Upper lobe of left lung (tissue), 6 donors: Measurements from ENCODE around the gene GRAP. TPM values are rescaled to one million over a fixed set of nuclear protein-coding genes. Genes with fewer than 3 reads are reported as not detected.
"Not testable (repeated sequence)": the region's sequence is repeated elsewhere in the genome, so short reads cannot be mapped to it uniquely, and the experiment has no call there.

Experiments used
- ATAC-seq, 2 donors: fragments of 200-7000 bp; cut with Tn5 transposase; one replicate each; pipeline ENCODE4 v1.9.1; 2022; ENCODE audit warnings: mild to moderate bottlenecking in 2 of 2, moderate library complexity in 2 of 2; ENCODE audit not compliant: low FRiP score in 2 of 2
- DNase-seq, 2 donors: peaks; one replicate each; pipeline ENCODE4 v3.0.0-alpha.2; 2019 to 2020
- H3K27ac ChIP-seq, 4 donors: fragments of 200-600 bp; sonication (generic); one replicate each; pipeline ENCODE4 v1.5.1; 2016 to 2019
- H3K27me3 ChIP-seq, 4 donors: fragments of 200-600 bp; sonication (generic); one replicate each; pipeline ENCODE4 v1.5.1; 2017 to 2019
- H3K36me3 ChIP-seq, 4 donors: fragments of 200-600 bp; sonication (generic); one replicate each; pipeline ENCODE4 v1.5.1; 2016 to 2019
- H3K4me1 ChIP-seq, 4 donors: fragments of 200-600 bp; sonication (generic); one replicate each; pipeline ENCODE4 v1.5.1; 2018 to 2019
- H3K4me3 ChIP-seq, 4 donors: fragments of 200-600 bp; sonication (generic); one replicate each; pipeline ENCODE4 v1.5.1; 2017 to 2019; ENCODE audit warnings: mild to moderate bottlenecking in 2 of 4, moderate library complexity in 1 of 4
- H3K9me3 ChIP-seq, 4 donors: fragments of 200-600 bp; sonication (generic); one replicate each; pipeline ENCODE4 v1.5.1; 2018 to 2019
- WGBS, 2 donors: methylation state at CpG; one replicate each; pipeline ENCODE4 v1.1.5; 2017 to 2018; 5-methylcytosine and 5-hydroxymethylcytosine counted together
- total RNA-seq, 6 donors: library from RNA; depleted of rRNA in 4 of 6; stranded (reverse); fragments of >200 nt in 4 of 6; gene quantifications; one replicate each; pipeline versions ENCODE4 v1.1.0 to v1.2.1, GENCODE V29; 2016 to 2021
- donor health status: DM: no; HTN: no; CAD: no; lungs with moderate emphysema.
- donor health status: DM: no; HTN: yes; CAD: no; lungs with severe emphysema.

Gene GRAP
- 10 to 100 TPM in 1 of 6 donors, 1 to 10 TPM in 5; 3.1 to 11.3 (median 4.8) TPM for total RNA-seq

DNA sequence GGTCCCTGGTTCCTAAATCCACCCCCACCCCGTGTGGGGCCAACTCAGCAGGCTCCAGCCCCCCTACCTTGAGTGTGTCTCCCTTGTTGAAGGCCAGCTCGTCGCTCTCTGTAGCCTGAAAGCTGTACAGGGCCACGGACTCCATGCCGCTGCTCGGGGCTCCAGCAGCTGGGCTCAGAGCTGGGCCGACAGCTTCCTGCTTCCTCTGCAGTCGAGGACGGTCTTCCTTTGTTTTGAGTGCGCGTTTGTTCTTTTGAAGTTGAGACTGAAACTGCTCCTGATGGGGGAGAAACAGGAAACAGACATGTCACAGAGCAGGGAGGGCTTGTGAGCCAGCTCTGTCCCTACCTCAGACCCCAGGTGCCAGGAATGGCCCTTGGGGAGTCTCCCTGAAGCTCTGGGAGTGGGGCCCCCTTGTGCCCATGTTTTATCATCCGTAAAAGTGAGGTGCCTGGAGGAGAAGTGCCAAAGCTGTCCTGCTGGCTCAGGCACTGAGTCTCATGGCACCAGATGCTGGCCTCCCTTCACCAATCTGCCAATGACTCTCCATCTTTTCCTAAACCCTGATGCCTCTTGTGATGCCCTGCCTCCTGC is at the start of gene GRAP:
GRAP (minus strand) TSS at position 176 of the 594 bp plus-strand sequence; CDS start at position 145, 31 bp downstream.
- ATAC-seq, result peak in 1 of 2 donors; percentile 25
- DNase-seq, H3K36me3 ChIP-seq, H3K4me3 ChIP-seq, H3K4me1 ChIP-seq, H3K27me3 ChIP-seq, H3K9me3 ChIP-seq, H3K27ac ChIP-seq: not testable (repeated sequence)
- WGBS, 2 donors, result no CpG with 5 or more reads among the region's 12 CpGs

DNA sequence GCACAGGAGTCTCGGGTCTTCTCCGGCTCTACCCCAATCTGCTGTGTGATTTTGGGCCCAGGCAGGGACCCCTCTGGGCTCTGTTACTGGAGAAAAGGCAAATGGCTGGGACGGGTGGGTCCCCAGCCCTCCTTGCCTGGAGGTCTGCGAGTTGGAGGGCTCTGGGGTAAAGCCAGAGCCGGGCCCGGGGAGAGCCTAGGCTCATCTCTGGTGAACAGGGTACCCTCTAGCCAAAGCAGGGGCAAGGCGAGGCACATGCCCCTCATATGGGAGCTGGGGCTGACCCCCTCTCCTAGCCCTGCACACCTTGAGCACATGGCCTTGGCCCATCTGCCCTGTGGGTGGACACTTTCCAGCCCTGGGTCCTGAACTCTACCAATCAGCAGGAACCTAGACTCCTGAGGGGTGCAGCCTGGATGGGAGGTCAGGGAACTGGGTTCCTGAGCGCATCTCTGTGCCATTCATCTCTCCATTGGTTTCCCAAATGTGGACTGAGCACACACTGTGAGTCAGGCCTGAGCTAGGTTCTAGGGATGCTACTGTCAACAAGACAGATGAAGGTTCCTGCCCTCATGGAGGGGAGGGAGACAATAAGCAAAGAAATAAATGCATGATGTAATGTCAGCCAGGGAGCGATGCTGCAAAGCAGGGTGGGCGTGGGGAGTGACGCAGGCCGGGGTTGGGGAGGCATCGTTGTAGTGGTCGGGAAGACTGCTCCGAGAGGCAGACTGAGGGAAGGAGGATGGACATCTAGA is 47.1 kb upstream of the GRAP start:
- peak overlapping the region in 2 of 4 donors; percentile 18 to 25 for H3K27ac ChIP-seq
- H3K36me3 ChIP-seq, H3K4me1 ChIP-seq, H3K27me3 ChIP-seq, H3K9me3 ChIP-seq, H3K4me3 ChIP-seq: not testable (repeated sequence)
- WGBS, 2 donors, result 90% methylated on average over 5 of the region's 15 CpGs; no CpG with 5 or more reads in 1 of the 2 donors
- ATAC-seq (peak in 1 of 2 donors; percentile 3), DNase-seq (peak in 1 of 2 donors; percentile 18)

DNA sequence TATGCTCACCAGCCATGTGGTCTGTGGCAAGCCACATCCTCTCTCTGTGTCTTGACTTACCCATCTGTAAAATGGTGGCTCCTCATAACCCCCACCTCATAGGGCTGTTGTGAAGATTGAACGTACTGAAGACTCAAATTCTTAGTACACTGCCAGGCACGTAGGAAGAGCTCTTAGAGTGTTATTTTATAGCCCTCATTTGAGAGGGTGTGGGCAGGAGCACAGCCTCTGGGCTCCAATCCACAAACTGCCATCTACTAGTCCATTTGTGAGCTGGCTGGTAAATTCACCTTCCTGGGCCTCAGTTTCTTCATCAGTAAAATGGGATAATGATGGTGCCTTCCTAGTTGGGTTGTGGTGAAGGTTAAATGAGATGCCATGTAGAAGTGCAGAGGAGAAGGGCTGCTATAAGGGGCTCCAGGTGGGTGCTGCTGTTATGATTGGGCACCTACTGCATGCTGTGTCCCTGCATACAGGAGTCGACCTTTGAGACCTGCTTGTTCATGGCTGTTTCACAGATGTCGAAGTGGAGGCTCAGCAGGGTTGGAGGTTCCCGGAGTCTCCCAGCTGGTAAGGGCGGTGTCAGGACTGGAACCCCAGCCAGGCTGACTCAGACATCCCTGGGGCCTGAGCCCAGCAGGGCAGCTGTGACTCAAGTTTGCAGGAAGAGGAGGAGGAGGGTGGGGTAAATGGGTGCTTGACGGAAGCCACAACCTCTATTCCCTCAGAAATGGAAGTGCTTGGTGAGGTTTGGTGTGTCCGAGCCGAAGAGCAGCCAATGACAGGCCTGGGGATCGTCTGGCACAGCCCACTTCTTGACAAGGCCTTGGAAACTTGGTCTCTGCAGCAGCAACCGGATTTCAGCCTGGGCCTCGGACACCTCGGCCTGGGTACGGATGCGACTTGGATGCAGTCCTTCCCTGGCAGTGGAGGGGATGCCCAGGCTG is 46.3 kb upstream of the GRAP start:
- H3K4me1 ChIP-seq, DNase-seq, H3K9me3 ChIP-seq, H3K27me3 ChIP-seq, H3K36me3 ChIP-seq, H3K4me3 ChIP-seq, H3K27ac ChIP-seq: not testable (repeated sequence)
- WGBS, 2 donors, result 53 to 78% methylated on average over 4 to 10 of the region's 15 CpGs
- ATAC-seq, result peak; percentile 13 to 55

- H3K4me1 ChIP-seq, ATAC-seq, H3K9me3 ChIP-seq, H3K27ac ChIP-seq, DNase-seq, H3K27me3 ChIP-seq, H3K36me3 ChIP-seq, H3K4me3 ChIP-seq: not testable (repeated sequence)
- no CpG with 5 or more reads among the region's 13 CpGs for WGBS, 2 donors
These were observed 43.5 kb upstream of the GRAP start for GRCh38 chr17:19090058-19090772.

DNA sequence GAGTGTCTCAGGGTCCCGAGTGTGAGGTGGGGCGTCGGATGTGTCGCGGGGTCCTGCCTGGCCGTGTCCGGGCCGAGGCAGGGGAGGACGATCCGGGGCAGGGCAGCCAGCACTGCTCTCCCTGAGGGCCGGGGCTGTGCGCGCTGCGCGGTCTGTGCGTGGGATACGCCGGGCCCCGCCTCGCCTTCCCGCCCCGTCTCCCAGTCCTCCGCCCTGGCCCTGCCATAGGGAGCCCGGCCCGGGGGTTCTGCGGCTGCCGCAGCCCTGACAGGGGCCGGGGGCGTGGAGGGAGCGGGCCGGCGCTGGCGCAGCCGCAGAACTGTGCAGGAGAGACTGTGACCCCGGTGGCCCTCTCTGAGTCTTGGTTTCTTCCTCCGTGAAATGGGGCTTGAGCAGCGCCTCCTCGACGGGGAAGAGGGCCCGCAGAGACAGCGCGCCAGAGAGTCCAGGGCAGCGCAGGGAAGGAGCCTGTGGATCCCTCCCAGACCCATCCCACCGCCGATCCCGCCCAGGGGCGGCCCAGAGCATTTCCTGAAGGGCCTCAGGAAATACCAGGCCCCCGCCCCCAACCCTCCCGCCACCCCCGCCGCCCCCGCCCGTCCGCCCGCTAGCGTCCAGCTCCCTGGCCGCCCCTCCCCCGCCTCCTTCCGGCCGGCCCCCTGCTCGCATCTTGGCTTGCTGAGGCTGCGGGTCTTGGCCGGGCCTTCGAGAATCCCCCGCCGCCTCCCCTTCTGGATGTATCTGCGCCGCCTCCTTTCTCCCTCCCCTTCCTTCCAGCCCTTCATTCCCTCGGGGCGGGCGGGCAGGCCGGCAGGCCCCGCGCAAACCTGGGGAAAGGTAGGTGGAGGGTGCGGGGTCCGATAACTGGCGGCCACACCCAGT is 42.3 kb upstream of the GRAP start:
- no CpG with 5 or more reads among the region's 77 CpGs for WGBS, 2 donors
- DNase-seq (peak in 1 of 2 donors; percentile 70), ATAC-seq (peak; percentile 89 to 92)
- not testable (repeated sequence) for H3K27me3 ChIP-seq, H3K4me1 ChIP-seq, H3K36me3 ChIP-seq, H3K9me3 ChIP-seq
- H3K4me3 ChIP-seq, result peak overlapping the region in 2 of 4 donors; percentile 32 to 44
- H3K27ac ChIP-seq, result peak overlapping the region in 2 of 4 donors; percentile 58 to 74

DNA sequence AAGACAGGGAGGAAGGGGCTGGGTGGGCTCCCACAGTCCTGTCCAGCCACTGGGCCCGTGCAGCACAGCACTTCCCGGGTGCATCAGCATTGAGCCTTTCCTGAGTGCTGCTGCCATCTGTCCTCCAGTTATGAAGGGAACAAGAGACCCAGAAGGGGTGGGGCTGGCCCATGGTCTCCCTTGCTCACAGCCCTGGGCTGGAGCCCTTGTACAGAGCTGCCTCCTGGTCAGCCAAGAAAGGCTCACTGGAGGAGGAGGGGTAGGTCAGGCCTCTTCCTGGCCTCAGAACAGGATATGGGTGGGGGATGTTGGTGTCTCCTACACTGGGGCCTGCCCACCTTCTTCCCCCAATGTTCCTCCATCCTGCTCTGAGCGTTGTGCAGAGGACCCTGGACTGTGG is 30.6 kb upstream of the GRAP start:
- H3K36me3 ChIP-seq, H3K4me3 ChIP-seq, DNase-seq, H3K9me3 ChIP-seq, H3K27me3 ChIP-seq, H3K4me1 ChIP-seq, H3K27ac ChIP-seq: not testable (repeated sequence)
- WGBS, 2 donors, result no CpG with 5 or more reads among the region's 3 CpGs
- peak; percentile 26 to 38 for ATAC-seq

GRCh38 chr17:19076398-19077192 is 29.8 kb upstream of the GRAP start:
- not testable (repeated sequence) for H3K4me1 ChIP-seq, H3K36me3 ChIP-seq, H3K27me3 ChIP-seq, H3K9me3 ChIP-seq, H3K4me3 ChIP-seq
- ATAC-seq, result peak; percentile 92 to 96
- WGBS, 2 donors, result 46 to 54% methylated on average over 7 to 9 of the region's 31 CpGs
- DNase-seq, result peak in 1 of 2 donors; percentile 46
- peak overlapping the region in 1 of 4 donors; percentile 44 for H3K27ac ChIP-seq

DNA sequence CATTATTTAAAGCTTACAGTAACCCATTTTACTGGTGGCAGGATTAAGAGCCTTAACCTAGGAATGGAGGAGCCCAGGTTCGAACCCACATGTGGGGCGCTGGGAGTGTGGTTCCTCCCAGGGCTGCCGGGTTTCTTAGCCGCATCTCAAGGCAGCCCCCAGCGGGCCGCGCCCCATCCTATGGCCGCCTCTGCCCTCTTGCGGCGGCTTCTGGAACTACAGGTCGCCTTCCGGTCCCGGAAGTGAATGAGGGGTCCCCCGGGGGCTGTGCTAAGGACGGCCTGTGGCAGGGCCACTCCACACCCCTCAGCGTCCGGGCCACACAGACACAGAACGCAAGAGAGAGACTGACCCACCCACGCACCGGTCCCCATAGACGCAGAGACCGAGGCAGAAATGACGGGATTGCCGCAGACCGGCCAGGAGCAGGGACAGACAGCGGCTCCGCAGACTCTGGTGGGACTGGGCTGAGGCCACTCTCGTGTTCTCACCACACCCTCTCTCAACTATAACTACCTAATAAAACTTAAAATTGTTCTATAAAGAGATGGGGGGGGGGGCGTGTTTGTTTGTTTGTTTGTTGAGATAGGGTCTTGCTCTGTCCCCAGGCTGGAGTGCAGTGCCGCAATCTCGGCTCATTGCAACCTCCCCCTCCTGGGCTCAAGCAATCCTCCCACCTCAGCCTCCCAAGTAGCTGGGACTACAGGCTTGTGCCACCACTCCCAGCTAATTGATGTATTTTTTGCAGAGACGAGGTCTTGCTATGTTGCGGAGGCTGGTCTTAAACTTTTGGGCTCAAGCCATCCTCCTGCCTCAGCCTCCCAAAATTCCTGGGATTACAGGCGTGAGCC is 23.8 kb upstream of the GRAP start:
- not testable (repeated sequence) for H3K27ac ChIP-seq, H3K36me3 ChIP-seq, DNase-seq, H3K4me1 ChIP-seq, H3K4me3 ChIP-seq, H3K27me3 ChIP-seq, H3K9me3 ChIP-seq
- WGBS, 2 donors, result no CpG with 5 or more reads among the region's 34 CpGs
- ATAC-seq, result peak; percentile 97 to 99

- not testable (repeated sequence) for H3K9me3 ChIP-seq, H3K36me3 ChIP-seq, ATAC-seq, H3K27me3 ChIP-seq, H3K4me1 ChIP-seq
- Histone ChIP-seq H3K27ac (peak overlapping the region in 1 of 4 donors; percentile 73), H3K4me3 (peak overlapping the region in 1 of 4 donors; percentile 23)
- WGBS, 2 donors, result 0% methylated on average over 10 of the region's 17 CpGs; no CpG with 5 or more reads in 1 of the 2 donors
- DNase-seq, result peak in 1 of 2 donors; percentile 19
These were observed 17.6 kb upstream of the GRAP start for GRCh38 chr17:19064378-19064777.
